NCI-H128 (cell line): Measurements from ENCODE around the gene FAM53A.
"Not testable (repeated sequence)": the region's sequence is repeated elsewhere in the genome, so short reads cannot be mapped to it uniquely, and the experiment has no call there.

Experiments used
- DNase-seq: peaks from one replicate; lab custom pipeline; 2025; ENCODE audit not compliant: unreplicated experiment; lab: John Stamatoyannopoulos, UW

FAM53A gene

DNA sequence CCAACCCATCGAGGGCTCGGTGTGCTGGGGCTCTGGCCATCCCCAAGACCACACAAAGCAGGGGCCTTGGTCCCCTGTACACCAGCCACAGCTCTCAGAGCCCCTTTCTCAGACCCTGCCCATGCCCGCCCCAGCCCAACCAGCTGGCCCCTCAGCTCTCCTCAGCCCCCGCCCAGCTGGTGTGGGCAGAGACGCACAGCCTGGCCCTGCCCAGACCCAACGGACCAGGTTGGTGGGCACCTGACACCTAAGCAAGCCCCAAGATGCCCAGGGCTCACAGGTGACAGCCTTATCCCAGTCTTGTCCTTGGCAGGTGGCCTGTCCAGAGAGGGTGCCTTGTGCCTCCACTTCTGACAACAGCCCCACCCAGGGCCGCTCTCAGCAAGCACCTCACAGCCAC is 42.4 kb downstream of the FAM53A start:
- no peak for DNase-seq

DNA sequence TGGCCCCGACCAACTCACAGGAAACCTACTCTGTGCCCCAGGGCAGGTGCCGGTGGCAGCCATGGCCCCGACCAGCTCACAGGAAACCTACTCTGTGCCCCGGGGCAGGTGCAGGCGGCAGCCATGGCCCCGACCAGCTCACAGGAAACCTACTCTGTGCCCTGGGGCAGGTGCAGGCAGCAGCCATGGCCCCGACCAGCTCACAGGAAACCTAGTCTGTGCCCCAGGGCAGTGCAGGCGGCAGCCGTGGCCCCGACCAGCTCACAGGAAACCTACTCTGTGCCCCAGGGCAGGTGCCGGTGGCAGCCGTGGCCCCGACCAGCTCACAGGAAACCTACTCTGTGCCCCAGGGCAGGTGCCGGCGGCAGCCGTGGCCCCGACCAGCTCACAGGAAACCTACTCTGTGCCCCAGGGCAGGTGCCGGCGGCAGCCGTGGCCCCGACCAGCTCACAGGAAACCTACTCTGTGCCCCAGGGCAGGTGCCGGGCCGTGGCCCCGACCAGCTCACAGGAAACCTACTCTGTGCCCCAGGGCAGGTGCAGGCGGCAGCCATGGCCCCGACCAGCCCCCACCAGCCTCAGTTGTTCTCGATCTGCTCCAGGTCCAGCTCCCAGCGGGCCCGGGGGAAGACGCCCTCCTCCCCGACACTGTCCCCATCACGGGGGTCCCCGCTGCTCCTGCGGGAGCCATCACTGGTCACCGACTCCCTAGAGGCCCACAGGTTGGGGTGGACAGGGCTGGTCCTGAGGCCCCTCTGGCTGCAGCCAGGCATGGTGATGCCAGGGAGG is 43.2 kb downstream of the FAM53A start:
- not testable (repeated sequence) for DNase-seq

DNA sequence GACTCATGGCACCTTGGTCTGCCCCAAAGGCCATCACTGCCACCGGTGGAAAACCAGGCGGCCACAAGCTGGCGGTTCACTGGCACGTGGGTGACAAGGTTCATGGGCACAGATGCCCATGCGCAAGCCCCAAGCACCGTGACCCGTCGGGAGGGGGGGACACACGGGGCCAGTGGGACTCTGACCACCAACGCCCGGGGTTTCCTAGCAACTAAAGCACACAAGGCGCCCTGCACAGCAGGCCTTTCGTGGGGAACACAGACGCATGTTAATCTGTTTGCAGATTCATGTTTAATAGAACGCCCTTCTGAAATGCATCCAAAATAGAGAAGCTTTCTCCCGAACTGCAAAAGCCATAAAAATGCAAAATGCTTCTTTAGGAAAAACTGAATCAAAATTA is 43.9 kb downstream of the FAM53A start:
- no peak for DNase-seq

DNA sequence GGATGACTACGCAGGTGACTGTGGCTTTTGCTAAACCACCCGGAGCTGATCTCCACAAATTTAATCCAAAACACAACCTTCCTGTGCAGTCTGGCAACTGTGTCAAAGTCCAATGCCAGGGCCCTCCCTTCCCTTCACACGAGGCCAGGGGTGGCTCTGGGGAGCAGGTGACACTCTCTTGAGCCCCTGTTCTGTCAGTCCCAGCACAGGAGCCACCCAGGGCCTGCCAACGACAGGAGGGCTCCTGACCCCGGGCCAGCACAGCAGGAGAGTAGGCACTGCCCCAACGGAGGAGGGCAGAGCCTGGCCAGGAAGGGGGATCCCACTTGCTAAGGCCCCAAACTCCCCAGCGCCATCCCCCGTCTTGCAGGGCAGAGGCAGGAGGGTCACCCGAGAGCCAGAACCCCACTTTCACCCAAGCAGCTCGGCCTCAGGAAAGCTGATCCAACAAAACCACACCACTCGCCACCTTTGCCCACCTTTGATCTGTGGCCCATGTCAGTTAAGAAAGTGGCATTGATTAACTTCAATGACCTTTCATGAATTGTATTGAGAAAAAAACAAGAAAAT is 44.7 kb downstream of the FAM53A start:
- DNase-seq = no peak

DNA sequence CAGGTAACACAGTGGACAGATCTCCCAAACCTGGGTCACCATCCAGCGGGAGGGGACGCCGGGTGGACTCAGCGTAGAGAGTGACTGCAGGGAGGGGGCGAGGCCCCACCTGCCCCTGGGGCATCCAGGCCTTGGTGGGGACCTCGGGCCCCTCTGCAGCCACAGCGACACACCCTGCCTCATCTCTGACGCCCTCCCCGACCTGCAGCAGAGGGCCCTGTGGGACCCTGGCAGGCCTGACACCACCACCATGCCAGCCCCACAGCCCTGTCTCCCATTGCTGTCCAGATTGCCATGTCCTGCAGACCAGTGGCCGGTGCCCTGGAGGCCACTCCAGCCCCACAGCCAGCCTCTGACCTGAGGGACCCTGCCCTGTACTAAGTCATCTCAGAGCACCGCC is 45.2 kb downstream of the FAM53A start:
- DNase-seq = no peak

DNA sequence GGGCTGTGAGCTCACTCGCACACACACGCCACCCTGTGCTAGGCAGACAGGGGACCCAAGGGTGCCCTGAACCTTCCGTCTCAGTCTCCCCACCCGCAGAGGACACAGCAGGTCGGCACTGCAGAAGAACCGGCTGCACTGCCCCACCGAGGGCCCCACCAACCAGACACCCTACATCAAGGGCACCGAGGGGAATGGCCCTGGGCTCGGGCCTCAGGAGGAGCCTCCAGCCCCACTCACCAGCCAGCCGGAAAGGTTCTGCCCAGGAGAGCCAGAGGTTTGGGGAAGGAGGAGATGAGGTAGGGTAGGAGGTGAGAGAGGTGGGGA is 45.9 kb downstream of the FAM53A start:
- no peak for DNase-seq

DNA sequence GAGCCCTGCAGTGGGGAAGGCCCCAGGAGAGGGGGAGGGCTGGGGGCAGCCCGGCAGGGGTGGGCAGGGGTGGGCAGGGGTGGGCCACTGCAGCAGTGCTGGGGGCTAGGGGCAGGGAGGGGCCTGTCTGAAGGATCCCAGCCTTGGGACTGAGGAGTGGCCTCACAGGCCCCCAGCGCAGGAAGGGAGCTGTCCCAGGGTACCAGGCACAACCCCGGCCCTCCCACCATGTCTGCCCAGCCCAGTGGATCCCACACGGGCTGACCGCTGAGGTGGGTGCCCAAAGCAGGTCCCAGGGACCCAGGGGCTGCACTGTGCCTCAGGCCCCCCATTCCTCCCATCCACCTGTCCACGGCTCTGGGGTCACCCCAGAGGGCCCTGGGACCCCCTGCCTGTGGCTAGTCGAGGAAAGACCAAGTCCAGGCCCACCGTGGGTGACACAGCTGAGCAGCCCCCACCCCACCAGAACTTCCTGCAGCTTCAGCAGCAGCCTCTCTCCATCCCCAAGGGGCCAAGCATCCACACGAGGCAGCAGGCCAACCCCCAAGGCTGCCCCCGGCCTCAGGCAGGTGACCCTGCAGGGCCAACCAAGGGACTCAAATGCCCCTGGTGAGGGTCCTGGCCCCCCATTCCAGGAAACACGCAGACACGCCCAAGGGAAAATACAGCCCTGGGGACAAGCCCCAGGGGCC is 46.4 kb downstream of the FAM53A start:
- DNase-seq = no peak

DNA sequence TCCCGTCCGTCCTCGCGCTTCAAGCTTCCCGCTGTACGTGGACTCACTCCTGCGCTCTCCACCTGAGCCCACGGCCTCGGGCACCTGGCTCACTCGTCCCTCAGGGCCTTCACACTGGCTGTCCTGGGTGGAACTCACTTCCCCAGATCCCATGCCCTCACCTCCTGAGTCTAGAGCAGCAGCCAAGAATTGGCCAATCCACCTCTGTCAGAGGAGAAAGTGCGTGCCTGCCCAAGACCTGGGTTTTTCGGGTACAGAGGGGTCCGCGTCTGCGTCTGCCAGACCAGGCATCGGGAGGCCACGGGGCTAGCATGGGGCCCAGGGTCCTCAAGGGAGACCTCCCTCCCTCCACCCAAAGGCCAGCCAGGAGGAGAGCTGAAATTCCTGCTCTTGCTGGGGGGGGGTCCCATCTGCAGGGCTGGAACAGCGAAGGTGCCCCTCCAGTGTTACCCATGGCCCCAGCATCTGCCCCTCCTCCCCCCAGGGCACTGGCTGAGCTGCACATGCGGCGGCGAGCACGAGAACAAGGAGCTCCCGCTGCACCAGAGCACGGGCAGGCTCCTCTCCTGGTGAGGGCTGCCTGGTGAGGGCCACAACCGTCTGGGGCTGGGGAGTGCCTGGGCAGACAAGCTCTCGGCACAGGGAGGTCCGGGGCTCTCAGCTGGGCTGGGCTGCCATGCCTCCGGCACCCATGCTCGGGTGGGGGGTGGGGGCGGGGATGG is 47.5 kb downstream of the FAM53A start:
- no peak for DNase-seq

DNA sequence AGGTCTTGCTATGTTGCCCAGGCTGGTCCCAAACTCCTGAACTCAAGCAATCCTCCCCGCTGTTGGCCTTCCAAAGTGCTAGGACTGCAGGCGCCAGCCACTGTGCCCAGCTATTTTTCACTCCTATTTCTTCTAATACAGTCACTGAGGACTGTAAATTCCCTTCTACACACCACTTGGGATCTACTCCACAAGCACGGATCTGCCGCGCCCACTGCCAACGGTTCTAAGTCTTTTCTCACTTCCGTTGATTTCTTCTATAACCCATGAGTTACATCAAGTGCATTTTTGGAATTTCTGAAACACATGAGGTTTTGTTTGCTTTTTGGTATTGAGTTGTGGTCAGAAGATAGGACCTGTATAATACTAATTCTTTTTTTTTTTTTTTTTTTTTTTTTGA is 48.6 kb downstream of the FAM53A start:
- no peak for DNase-seq

DNA sequence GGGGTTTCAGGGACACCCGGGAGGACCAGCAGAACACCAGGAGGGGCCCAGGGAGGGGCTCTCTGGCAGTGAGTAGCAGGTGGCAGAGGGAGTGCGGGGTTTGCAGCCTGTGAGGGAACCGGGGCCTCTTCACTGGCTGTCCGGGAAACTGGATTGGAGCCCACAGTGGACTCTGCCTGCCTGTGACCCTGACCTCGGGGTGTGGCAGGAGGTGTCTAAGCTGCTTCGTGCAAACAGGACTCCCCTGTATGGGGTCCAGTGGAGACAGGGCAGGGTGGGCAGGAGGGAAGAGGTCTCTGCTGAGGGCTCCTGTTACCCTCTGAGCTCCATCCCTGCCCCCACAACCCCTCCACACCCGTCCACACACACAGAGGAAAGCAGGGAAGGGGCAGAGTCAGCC is 50.1 kb downstream of the FAM53A start:
- no peak for DNase-seq

DNA sequence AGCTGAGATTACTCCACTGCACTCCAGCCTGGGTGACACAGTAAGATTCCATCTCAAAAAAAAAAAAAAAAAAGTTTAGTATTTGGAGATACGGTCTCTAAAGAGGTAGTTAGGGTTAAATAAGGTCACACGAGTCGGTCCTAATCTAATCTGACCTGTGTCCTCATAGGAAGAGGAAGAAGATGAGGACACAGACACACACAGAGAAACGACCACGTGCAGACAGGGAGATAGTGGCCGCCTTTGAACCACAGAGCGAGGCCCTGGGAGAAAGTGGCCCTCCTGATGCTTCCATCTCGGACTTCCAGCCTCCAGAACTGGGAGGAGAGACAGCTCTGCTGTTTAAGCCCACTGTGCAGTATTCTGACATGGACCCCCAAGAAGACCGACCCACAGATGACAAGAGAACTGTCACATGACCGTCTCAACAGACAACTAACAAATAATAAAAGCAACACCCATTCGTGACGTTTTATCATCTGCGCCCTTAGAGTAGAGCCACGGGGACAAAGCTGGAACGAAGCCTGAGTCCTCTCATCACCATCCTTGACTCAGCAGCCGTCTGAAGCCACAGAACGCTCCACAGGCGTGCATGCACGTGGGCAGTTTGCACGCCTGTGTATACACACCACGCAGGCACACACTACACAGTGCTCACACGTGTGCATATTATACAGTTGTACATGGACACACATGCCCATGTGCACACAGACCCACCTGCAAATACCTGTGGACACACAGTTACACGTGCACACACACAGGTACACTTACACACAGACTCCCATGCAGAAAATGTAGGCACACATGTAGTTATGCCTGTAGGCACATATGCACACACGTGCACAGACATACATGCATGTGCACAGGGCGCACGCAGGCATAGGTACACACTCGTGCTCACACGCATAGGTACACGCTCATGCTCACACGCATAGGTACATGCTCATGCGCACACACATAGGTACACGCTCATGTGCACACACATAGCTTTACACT is 51.7 kb downstream of the FAM53A start:
- no peak for DNase-seq

DNA sequence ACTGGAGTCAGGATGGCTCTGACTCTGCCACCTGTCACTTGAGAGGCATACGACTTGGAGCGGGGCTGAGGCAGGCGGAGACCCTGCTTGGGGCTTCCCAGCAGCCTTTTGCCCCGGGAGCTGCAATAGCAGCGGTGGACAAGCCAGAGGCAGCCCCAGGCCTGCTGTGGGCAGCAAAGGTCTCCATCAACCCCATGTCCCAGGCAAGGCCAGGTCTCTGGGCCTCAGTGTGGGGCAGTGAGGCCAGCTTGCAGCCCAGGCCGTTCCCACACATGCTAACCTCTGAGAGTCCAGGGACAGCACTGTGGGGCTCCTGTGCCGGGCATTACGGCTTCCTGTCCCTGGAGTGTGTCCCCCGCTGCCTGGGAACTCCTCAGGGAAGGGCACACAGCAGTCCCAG is 53.0 kb downstream of the FAM53A start:
- DNase-seq = no peak

DNA sequence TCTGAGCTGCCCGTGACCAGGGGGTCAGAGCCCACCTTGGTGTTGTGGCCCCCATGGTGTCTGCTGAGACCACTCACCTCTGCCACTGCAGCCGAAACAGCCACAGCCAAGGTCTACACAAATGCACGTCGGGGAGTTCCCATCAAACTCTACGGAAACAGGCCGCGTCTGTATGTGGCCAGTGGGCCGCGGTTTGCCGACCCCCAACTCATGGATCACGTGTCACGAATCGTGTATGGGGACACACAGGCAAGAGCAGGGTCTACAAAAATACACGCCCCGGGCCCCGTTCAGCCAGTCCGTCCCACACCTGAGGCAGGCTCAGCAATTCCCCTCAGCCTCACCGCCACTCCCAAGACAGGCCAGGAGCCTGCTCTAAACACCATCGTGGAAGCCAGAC is 53.8 kb downstream of the FAM53A start:
- no peak for DNase-seq

DNA sequence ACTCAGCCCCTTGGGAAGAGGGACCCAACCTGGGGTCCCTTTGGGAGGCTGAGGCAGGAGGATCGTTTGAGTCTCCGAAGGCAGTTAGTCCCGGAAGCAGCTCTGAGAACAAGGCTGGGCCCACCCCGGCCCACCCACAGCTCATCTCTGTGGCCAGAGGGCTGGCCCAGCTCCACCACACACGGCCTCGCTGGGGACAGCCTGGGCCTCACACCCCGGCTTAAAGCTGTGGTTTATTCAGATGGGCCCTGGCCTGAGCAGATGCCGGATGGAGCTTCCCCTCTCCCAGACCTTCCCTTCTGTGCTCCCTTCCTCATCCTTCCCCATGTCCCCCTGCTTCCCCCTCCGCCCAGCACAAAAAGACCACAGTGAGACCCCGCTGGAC is 54.4 kb downstream of the FAM53A start:
- no peak for DNase-seq

DNA sequence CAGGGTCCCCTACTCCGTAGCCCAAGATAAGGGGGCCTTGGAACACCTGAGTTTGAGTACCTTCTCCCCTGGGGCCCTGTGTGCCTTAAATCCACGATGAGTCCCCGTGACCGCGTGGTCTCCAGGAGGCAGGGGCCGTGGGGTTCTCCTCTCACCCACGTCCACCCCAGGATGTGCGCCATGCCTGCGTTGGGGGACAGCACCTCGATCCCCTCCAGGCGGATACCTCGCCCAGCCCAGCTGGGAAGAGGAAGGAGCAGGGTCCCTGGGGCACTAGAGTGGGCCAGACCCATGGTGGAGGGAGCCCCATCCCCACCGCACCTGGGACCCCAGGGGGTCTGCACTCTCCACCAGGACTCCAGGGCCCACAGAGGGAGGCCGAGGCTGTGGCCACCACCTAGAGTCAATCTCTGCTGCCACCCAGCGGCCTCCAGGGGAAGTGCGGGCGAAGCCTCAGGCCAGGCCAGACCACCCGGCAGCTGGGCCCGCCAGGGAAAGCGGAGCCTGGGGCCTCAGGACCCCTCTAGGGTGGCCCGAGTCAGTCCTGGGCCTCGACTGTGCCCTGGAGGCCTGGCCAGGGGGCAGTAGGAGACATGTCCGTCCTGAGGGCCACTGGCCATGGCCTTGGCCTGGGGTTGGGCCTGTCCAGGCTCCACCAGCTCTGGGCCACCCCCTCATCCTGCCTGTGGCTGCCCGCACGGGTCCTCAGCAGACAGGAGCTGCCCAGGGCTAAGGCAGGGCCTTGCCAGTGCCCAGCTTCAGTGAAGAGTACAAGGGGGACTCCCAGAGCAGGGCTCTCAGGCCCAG is 55.0 kb downstream of the FAM53A start:
- DNase-seq = no peak

DNA sequence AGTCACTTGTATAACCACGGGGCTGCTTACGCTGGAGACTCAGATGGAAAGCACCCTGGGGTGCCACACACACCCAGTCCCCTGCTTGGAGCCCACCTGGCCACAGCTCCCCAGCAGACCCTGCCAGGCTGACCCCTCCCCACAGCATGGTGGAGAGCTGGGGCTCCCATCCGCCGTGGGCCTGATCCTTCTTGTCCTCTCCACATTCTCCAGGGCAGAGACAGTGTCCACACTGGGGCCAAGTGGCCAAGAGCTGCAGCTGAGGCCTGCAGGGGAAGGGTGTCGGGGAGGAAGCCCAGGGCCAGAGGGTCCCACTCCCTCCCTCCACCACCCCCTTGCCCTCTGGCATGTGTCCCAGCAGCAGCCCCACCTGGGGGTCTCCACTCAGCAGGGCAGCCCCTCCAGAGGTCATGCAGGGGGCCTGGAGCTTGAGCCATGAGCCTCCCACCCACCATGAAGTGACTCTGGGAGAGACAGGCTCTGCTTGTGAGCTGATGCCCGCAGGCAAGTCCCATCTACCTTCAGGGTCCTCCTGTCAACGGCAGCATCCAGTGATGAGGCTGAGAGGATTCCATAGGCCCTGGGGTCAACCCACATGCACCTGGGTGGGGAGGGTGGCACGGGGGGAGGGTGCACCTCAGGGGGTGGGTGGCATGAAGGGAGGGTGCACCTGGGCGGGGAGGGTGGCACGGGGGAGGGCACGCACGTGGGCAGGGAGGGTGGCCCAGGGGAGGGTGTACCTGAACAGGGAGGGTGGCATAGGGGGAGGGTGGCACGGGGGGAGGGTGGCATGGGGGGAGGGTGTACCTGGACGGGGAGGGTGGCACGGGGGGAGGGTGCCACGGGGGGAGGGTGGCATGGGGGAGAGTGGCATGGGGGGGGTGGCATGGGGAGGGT is 56.4 kb downstream of the FAM53A start:
- no peak for DNase-seq

DNA sequence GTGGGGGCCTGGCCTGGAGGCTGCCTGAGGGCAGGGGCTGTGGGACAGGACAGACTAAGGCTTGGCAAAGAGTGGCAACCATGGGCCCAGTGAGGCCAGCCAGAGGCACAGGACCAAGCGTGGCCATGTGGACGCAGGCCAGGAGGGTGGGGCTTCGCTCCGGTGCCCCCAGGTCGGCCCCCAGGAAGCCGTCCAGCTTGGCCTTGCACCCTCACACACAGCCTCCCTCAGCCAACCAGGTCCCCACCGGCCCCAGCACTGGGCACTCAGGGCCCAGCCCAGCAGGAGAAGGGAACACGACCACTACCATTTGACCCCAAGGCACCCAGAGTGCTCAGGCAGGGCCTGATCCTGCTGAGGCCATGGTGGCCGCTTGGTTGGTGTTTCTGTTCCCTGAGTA is 57.2 kb downstream of the FAM53A start:
- no peak for DNase-seq

DNA sequence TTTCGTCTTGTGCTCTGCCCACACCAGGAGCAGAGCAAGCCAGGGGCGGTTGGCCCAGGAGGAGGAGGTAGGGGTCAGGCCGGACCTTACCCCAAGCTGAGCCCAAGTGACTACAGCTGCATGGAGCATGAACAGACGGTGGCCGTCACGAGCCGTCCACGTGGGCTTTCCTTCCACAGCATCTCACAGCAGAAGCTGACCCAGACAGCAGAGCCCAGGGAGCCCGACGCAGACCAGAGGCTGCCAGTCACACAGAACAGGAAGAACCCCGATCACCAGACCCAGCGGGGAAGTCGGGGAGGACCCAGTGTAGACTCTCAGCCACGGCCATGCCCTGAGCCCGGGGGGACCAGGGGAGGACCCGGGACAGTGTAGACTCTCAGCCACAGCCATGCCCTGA is 58.0 kb downstream of the FAM53A start:
- no peak for DNase-seq

DNA sequence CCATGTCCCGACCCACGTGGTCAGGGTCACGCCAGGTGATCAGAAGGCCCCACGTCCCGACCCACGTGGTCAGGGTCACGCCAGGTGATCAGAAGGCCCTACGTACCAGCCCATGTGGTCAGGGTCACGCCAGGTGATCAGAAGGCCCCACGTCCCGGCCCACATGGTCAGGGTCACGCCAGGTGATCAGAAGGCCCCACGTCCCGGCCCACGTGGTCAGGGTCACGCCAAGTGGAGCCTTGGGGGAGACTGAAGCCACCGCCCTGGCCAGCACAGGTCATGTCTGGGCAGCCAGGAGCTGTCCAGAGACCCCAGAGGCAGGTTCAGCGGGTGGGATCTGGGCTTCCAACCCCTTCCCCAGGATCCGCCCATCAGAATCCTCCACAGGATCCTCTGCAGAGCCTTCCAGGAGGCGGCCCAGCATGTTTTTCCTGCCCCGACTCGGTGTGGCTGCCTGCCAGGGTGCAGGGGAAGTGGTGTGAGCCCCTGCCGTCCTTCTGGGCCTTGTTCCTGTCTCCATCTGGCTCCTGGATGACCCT is 58.4 kb downstream of the FAM53A start:
- DNase-seq = no peak
